Mammary epithelial cell (primary cell): ENCODE data around the gene LRIG2.

Experiments used
- CTCF ChIP-seq, 2 donors: IDR thresholded peaks in 1 of 2; conservative IDR thresholded peaks in 1 of 2; 2 replicates each; pipeline ENCODE4 v1.5.1; 2011 to 2012; ENCODE audit warnings: inconsistent platforms in 2 of 2, low read length in 2 of 2, mild to moderate bottlenecking in 2 of 2, control low read depth in 1 of 2, low read depth in 1 of 2; ENCODE audit not compliant: insufficient read depth in 1 of 2; ENCODE audit errors: extremely low read depth in 1 of 2
- EZH2 ChIP-seq: IDR thresholded peaks from 2 replicates; pipeline ENCODE4 v1.6.1; 2012; ENCODE audit warnings: low read length, inconsistent platforms, borderline replicate concordance

GRCh38 chr1:113142791-113143190 lies 69.8 kb downstream of the LRIG2 start:
- no peak for TF ChIP-seq EZH2
- TF ChIP-seq CTCF (conservative IDR thresholded peaks at IDR 0.05 in 1 of 2, IDR thresholded peaks at IDR 0.05 in 1 of 2; ENCODE audit: extremely low read depth in 1 of 2, insufficient read depth in 1 of 2, low read depth in 1 of 2, low read length in 2 of 2) = no peak
